PFSK-1 (cell line): ENCODE data around the gene RANBP3.

Experiments used
- POLR2AphosphoS5 ChIP-seq: IDR thresholded peaks from 2 replicates; pipeline ENCODE4 v1.6.1; 2012; ENCODE audit warnings: low read depth, mild to moderate bottlenecking, control low read depth, low read length, moderate library complexity
- TAF1 ChIP-seq: IDR thresholded peaks from 2 replicates; pipeline ENCODE4 v1.6.1; 2012; ENCODE audit warnings: low read length, control low read depth, borderline replicate concordance; ENCODE audit not compliant: insufficient read depth

GRCh38 chr19:5959260-5960004, 18.5 kb downstream of the RANBP3 start:
- no peak for TF ChIP-seq TAF1
- TF ChIP-seq POLR2AphosphoS5 = no peak
